Neural cell (in vitro differentiated cells): ENCODE data around the gene HIPK4. TPM values are rescaled to one million over a fixed set of nuclear protein-coding genes. Genes with fewer than 3 reads are reported as not detected.

ENCODE experiments used
- H2AFZ ChIP-seq: fragments of 200-600, 300-800 bp; sonication (generic), shearing (Covaris generic); 2 replicates; pipeline ENCODE4 v1.6.0; 2014; ENCODE audit warnings: low read depth, mild to moderate bottlenecking, antibody characterized with exemption, low read length, moderate library complexity
- H3F3A ChIP-seq: fragments of 200-600 bp; shearing (Covaris generic); 2 replicates; pipeline ENCODE4 v1.6.1; 2016; ENCODE audit warnings: mild to moderate bottlenecking, moderate library complexity, mixed read lengths, antibody characterized with exemption, low read length; ENCODE audit not compliant: insufficient read depth, poor library complexity, severe bottlenecking
- H3K27ac ChIP-seq: fragments of 200-600, 300-800 bp; sonication (generic), shearing (Covaris generic); 2 replicates; pipeline ENCODE4 v1.5.1; 2014; ENCODE audit warnings: mild to moderate bottlenecking, low read length, moderate library complexity
- H3K27me3 ChIP-seq: fragments of 300-800, 200-600 bp; sonication (generic), shearing (Covaris generic); 2 replicates; pipeline ENCODE4 v1.6.0; 2014; ENCODE audit warnings: mild to moderate bottlenecking, low read depth, low read length, moderate library complexity; ENCODE audit not compliant: insufficient read depth
- H3K36me3 ChIP-seq: fragments of 300-800, 200-600 bp; sonication (generic), shearing (Covaris generic); 2 replicates; pipeline ENCODE4 v1.5.1; 2014; ENCODE audit warnings: mild to moderate bottlenecking, antibody characterized with exemption, low read length, moderate library complexity; ENCODE audit not compliant: insufficient read depth
- H3K4me2 ChIP-seq: fragments of 300-800, 200-600 bp; sonication (generic), shearing (Covaris generic); 2 replicates; pipeline ENCODE4 v1.6.0; 2014; ENCODE audit warnings: mild to moderate bottlenecking, low read length
- H3K4me3 ChIP-seq: fragments of 300-800, 200-600 bp; sonication (generic), shearing (Covaris generic); 2 replicates; pipeline ENCODE4 v1.5.1; 2014; ENCODE audit warnings: mild to moderate bottlenecking, low read length, moderate library complexity
- H3K79me2 ChIP-seq: fragments of 200-600 bp; shearing (Covaris generic); replicated peaks from 2 replicates; pipeline ENCODE4 v1.6.0; 2014; ENCODE audit warnings: mild to moderate bottlenecking, low read length, moderate library complexity; ENCODE audit not compliant: insufficient read depth
- H3K9ac ChIP-seq: fragments of 300-800, 200-600 bp; sonication (generic), shearing (Covaris generic); 2 replicates; pipeline ENCODE4 v1.6.1; 2016; ENCODE audit warnings: mild to moderate bottlenecking, low read length, mixed read lengths
- H3K9me2 ChIP-seq: fragments of 200-600 bp; shearing (Covaris generic); 2 replicates; pipeline ENCODE4 v1.6.1; 2016; ENCODE audit warnings: mild to moderate bottlenecking, low read length, mixed read lengths; ENCODE audit not compliant: insufficient read depth
- H3K9me3 ChIP-seq: fragments of 200-600, 300-800 bp; sonication (generic), shearing (Covaris generic); 2 replicates; pipeline ENCODE4 v1.6.1; 2016; ENCODE audit warnings: mild to moderate bottlenecking, mixed run types, low read length, moderate library complexity, mixed read lengths
- H4K20me1 ChIP-seq: fragments of 200-600 bp; shearing (Covaris generic); 2 replicates; pipeline ENCODE4 v1.6.1; 2016; ENCODE audit warnings: mild to moderate bottlenecking, mixed run types; ENCODE audit not compliant: insufficient read depth
- CTCF ChIP-seq: fragments of 450-650 bp; IDR thresholded peaks from 2 replicates; pipeline ENCODE4 v1.5.1; 2014; ENCODE audit warnings: antibody characterized with exemption, mild to moderate bottlenecking, moderate library complexity; ENCODE audit not compliant: poor library complexity, severe bottlenecking
- EP300 ChIP-seq: fragments of 450-650 bp; conservative IDR thresholded peaks from 2 replicates; pipeline ENCODE4 v1.6.1; 2014; ENCODE audit warnings: antibody characterized with exemption, mild to moderate bottlenecking, moderate library complexity; ENCODE audit not compliant: poor library complexity, severe bottlenecking
- EZH2 ChIP-seq: fragments of 200-600, 300-800 bp; shearing (Covaris generic), sonication (generic); IDR thresholded peaks from 2 replicates; pipeline ENCODE4 v1.6.1; 2014; ENCODE audit warnings: antibody characterized with exemption, low read length, borderline replicate concordance, mild to moderate bottlenecking; ENCODE audit not compliant: insufficient read depth, poor library complexity, severe bottlenecking
- MXI1 ChIP-seq: fragments of 450-650 bp; conservative IDR thresholded peaks from 2 replicates; pipeline ENCODE4 v1.6.1; 2014; ENCODE audit warnings: antibody characterized with exemption, mild to moderate bottlenecking; ENCODE audit not compliant: poor library complexity, severe bottlenecking
- POLR2AphosphoS5 ChIP-seq: IDR thresholded peaks from 2 replicates; pipeline ENCODE4 v1.6.1; 2012
- RAD21 ChIP-seq: fragments of 450-650 bp; conservative IDR thresholded peaks from 2 replicates; pipeline ENCODE4 v1.6.1; 2014; ENCODE audit warnings: antibody characterized with exemption, mild to moderate bottlenecking, moderate library complexity
- REST ChIP-seq: IDR thresholded peaks from 2 replicates; pipeline ENCODE4 v1.6.1; 2012; ENCODE audit warnings: borderline replicate concordance
- SMC3 ChIP-seq: fragments of 450-650 bp; conservative IDR thresholded peaks from 2 replicates; pipeline ENCODE4 v1.6.1; 2014; ENCODE audit warnings: antibody characterized with exemption, mild to moderate bottlenecking, moderate library complexity; ENCODE audit not compliant: poor library complexity
- TAF1 ChIP-seq: IDR thresholded peaks from 2 replicates; pipeline ENCODE4 v1.6.1; 2012; ENCODE audit warnings: low read depth
- polyA minus RNA-seq: library from RNA; depleted of rRNA, polyadenylated mRNA; stranded (reverse); fragments of >200 nt; gene quantifications from 2 replicates; pipeline ENCODE4 v1.2.3, GENCODE V29; 2014
- polyA plus RNA-seq: library from polyadenylated mRNA; depleted of rRNA; stranded (reverse); fragments of >200 nt; gene quantifications from 2 replicates; pipeline ENCODE4 v1.2.3, GENCODE V29; 2014

The HIPK4 gene
- polyA plus RNA-seq: not detected in 2 replicates
- polyA minus RNA-seq: 0.35 TPM in 1 of 2 replicates, not detected in the other

GRCh38 chr19:40390084-40390742, at the start of gene HIPK4:
Gene HIPK4, minus strand, starts transcription at chr19:40390181. Its CDS starts 279 bp downstream, at chr19:40389902.
- Histone ChIP-seq H4K20me1 (no peaks in the 10 kb centered on the region), H3K79me2 (no peaks in the 10 kb centered on the region), H3K9me3 (no peaks in the 10 kb centered on the region), H3K27me3 (no peaks in the 10 kb centered on the region), H3K36me3 (no peaks in the 10 kb centered on the region), H3K9me2 (no peaks in the 10 kb centered on the region), H3F3A (no peaks in the 10 kb centered on the region), H3K4me3 (no peak within 1 kb of the TSS), H3K27ac (no peak within 1 kb of the TSS), H3K4me2 (no peak within 1 kb of the TSS), H3K9ac (no peak within 1 kb of the TSS), H2AFZ (no peak within 1 kb of the TSS)
- TF ChIP-seq EP300: no peak
- no peak for TF ChIP-seq POLR2AphosphoS5
- TF ChIP-seq EZH2: no peak
- TF ChIP-seq TAF1: no peak
- TF ChIP-seq RAD21: no peak
- no peak for TF ChIP-seq SMC3
- no peak for TF ChIP-seq REST
- TF ChIP-seq MXI1: no peak

GRCh38 chr19:40438284-40438683, 48.3 kb upstream of the HIPK4 start:
- TF ChIP-seq RAD21 (no peak), EP300 (no peak), SMC3 (no peak), EZH2 (no peak), MXI1 (no peak), POLR2AphosphoS5 (no peak), REST (no peak), CTCF (no peak), TAF1 (no peak)
- H3K79me2 ChIP-seq: peaks cover 14% of the 10 kb centered on the region
- no peaks in the 10 kb centered on the region for H3F3A ChIP-seq
- no peak overlapping the region for H3K4me3 ChIP-seq
- H3K27ac ChIP-seq: no peak overlapping the region
- no peaks in the 10 kb centered on the region for H3K9me3 ChIP-seq
- no peaks in the 10 kb centered on the region for H3K9me2 ChIP-seq
- no peak overlapping the region for H2AFZ ChIP-seq
- H3K27me3 ChIP-seq: no peaks in the 10 kb centered on the region
- no peak overlapping the region for H3K4me2 ChIP-seq
- no peak overlapping the region for H3K9ac ChIP-seq
- H4K20me1 ChIP-seq: no peaks in the 10 kb centered on the region
- H3K36me3 ChIP-seq: no peaks in the 10 kb centered on the region
